Measurements from ENCODE around the gene AFF3. TPM values are rescaled to one million over a fixed set of nuclear protein-coding genes. Genes with fewer than 3 reads are reported as not detected.
"Not testable (repeated sequence)": the region's sequence is repeated elsewhere in the genome, so short reads cannot be mapped to it uniquely, and the experiment has no call there.

Gene AFF3
- total RNA-seq, 2 experiments from 2014 or later = 2.6 to 2.9 TPM

DNA sequence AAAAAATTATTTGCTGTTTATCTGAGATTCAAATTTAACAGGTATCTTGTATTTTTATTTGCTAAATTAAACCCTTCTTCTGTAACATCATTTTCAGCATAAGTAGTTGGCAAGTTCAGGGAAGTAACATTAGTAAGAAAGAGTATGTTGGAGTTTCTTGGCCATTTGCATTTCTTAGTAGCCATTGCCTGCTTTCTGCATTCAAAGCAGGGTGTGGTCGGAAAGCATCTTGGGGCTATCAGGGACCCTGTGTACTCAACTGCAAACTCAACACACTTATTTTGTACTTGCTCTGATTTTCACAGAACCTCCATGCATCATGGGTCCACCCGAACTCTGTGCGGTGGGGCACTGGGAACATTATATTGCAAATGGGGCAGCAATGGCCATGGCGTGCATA is 622.2 kb downstream of the AFF3 start:
- Mint-ChIP-seq H3K4me1 (peaks cover 3% of the 10 kb centered on the region), H3K27me3 (no peaks in the 10 kb centered on the region), H3K27ac (no peak overlapping the region), H3K9me3 (no peaks in the 10 kb centered on the region), H3K4me3 (no peak overlapping the region), H3K36me3 (no peaks in the 10 kb centered on the region)
- no peak for DNase-seq

DNA sequence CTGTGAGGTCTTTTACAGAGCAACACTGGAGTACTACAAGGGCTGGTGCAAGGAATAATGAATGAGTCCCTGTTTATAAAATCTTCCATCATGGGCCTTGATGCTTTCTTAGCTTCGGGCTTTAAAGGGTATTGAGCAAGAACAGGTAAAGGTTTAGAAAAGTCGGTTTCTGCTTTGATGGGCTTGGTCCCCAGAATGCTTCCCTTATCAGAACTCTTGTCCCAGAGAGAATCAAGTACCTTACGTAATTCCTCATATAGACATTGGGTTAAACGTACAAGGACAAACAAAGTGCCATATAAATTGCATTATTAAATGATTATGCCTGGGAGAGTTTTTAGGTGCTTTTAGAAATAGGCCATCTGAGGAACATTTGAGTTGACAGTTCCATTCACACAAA is 628.0 kb downstream of the AFF3 start:
- no peak for DNase-seq
- H3K27me3 Mint-ChIP-seq = peaks cover 6% of the 10 kb centered on the region
- H3K4me1 Mint-ChIP-seq = no peaks in the 10 kb centered on the region
- H3K4me3 Mint-ChIP-seq = no peak overlapping the region
- no peaks in the 10 kb centered on the region for H3K36me3 Mint-ChIP-seq
- no peak overlapping the region for H3K27ac Mint-ChIP-seq
- no peaks in the 10 kb centered on the region for H3K9me3 Mint-ChIP-seq

DNA sequence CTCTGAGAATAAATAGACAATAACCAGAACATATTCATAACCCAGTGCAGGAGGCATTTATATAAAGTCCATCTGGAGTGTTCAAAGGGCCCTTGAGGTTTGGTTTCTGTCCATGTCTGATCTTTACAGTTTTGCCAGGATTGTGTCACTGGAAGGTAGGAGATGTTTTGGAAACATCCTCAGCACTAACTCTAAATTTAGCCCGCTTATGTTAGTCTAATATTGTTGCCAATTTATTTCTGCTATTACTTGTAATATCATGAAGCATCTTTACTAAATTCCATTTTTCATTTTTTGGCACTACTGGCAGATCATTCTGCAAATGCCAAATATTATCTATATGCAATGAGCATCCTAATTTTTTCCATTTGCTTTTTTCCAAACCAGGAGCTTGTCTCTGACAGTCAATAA is 630.2 kb downstream of the AFF3 start:
- Mint-ChIP-seq H3K9me3 (no peaks in the 10 kb centered on the region), H3K27ac (no peak overlapping the region), H3K36me3 (no peaks in the 10 kb centered on the region), H3K27me3 (peaks cover 8% of the 10 kb centered on the region), H3K4me1 (no peaks in the 10 kb centered on the region), H3K4me3 (no peak overlapping the region)
- no peak for DNase-seq

DNA sequence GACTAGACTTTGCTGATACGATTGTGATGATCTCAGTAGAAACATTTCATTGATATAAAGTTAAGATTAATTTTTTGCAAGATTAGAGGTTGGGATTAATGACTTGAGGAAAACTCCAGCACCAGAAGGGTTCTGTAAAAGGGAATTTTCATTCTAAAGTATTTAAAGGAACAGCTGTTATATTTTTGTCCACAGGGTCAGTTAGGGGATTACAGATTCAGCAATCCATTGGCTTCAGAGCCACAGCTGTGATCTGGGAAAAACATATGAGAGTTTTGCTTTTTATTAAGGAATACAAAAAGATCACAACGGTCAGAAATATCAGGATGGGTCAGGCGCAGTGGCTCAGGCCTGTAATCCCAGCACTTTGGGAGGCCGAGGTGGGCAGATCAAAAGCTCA is 633.0 kb downstream of the AFF3 start:
- Mint-ChIP-seq H3K4me1 (peaks cover 11% of the 10 kb centered on the region), H3K36me3 (no peaks in the 10 kb centered on the region), H3K27me3 (peaks cover 10% of the 10 kb centered on the region), H3K27ac (no peak overlapping the region), H3K9me3 (no peaks in the 10 kb centered on the region), H3K4me3 (no peak overlapping the region)
- no peak for DNase-seq

DNA sequence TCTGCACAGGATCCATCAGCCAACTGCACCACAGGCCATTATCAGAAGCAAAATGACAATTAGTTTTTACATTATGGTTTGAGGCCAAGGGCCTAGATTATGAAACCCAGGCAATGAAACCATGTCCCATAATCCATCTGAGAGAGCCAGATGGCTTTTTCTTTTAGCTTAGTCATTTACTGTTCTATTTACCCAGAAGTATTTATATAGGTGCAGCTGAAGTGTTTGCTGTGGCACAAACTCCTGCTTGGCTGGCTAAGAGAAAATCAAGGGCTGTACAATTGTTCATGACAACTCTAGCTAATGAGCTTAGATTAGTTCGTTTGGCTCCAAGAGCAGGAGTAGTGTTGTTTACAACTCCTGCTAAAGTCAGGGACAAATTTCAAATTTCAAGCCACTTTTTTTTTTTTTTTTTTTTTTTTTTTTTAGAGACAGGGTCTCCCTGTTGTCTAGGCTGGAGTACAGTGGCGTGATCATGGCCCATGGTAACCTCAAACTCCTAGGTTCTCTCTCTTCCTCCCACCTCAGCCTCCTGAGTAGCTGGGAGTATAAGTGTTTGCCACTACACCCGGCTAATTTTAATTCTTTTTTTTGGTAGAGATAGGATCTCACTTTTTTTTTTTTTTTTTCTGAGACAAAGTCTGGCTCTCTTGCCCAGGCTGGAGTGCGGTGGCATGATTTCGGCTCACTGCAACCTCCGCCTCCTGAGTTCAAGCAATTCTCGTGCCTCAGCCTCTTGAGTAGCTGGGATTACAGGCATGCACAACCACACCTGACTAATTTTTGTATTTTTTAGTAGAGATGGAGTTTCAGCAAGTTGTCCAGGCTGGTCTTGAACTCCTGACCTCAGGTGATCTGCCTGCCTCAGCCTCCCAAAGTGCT is 634.2 kb downstream of the AFF3 start:
- Mint-ChIP-seq H3K9me3 (no peaks in the 10 kb centered on the region), H3K27me3 (peaks cover 6% of the 10 kb centered on the region), H3K27ac (no peak overlapping the region), H3K4me3 (no peak overlapping the region), H3K36me3 (no peaks in the 10 kb centered on the region), H3K4me1 (peaks cover 16% of the 10 kb centered on the region)
- no peak for DNase-seq

DNA sequence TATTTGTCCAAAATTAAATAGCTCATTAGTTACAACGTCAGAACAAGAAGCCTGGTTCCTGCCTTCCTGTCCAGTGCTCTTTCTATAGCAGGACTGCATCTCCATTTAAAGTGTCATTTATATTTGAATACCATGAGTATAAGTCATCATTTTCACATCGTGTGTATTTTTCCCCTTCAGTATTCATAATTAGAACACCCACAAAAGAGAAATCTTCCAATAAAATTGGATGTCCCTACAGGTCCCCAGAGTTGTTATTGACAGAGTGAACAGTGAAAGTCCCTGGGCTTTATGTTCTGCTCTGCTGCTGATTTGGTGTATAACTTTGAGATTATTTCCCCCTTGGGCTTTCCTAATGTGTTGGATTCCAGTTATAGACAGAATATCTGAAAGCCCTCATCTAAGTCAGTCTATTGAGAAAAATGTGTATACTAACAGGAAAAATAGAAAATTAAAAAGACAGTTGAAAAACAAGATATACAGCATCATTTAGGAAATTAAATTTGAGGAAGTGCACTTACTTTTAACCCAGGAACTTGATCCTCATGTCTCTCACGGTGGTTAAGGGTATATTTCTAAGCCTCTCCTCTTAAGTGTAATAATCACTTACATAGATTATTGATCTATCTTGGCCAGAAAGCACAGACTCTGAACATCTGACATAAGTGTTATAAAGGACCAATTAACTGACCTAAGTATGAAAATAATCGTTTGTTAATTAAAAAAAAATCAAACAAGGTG is 637.4 kb downstream of the AFF3 start:
- H3K4me1 Mint-ChIP-seq = peaks cover 20% of the 10 kb centered on the region

DNA sequence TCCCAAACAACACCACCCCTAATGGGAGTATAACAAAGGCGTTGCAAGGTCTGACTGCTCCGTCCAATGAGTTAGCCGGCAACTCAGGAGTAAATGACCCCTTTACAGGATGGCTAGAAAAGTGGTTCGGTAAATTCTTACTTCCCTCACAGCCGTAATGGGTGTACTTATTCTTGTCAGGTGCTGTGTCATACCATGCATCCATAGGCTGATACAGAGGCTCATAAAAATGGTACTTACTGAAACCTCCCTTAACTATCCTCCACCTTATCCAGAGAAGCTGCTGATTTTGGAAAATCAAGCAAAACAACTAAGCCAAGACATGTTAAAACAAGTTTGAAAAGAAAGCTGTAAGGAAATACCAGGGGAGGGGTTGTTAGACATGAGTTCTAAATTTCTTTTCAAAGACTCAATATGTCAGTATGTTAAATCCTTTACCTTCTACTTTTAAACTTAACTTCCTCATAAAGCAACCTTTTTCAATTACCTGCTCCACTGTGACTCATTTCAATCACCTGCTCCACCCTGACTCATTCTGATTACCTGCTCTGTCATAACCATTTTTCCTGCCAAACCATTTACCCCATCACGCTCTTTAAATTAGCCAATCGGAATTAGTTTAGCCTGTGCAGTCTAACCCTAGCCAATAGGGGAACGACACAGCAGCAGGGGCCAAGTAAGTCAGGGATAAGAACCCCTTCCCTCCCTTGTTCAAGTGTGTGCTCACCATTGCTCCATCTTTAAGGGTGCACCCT is 638.6 kb downstream of the AFF3 start:
- H3K4me1 Mint-ChIP-seq = peaks cover 23% of the 10 kb centered on the region
- H3K9me3 Mint-ChIP-seq, DNase-seq, H3K4me3 Mint-ChIP-seq, H3K36me3 Mint-ChIP-seq, H3K27ac Mint-ChIP-seq: not testable (repeated sequence)
- H3K27me3 Mint-ChIP-seq = peaks cover 15% of the 10 kb centered on the region

More for the DNA sequence above, 637.4 kb downstream of the AFF3 start:
- DNase-seq = no peak
- H3K27me3 Mint-ChIP-seq = peaks cover 4% of the 10 kb centered on the region
- H3K9me3 Mint-ChIP-seq = no peaks in the 10 kb centered on the region
- no peak overlapping the region for H3K27ac Mint-ChIP-seq
- no peak overlapping the region for H3K4me3 Mint-ChIP-seq
- H3K36me3 Mint-ChIP-seq = no peaks in the 10 kb centered on the region

DNA sequence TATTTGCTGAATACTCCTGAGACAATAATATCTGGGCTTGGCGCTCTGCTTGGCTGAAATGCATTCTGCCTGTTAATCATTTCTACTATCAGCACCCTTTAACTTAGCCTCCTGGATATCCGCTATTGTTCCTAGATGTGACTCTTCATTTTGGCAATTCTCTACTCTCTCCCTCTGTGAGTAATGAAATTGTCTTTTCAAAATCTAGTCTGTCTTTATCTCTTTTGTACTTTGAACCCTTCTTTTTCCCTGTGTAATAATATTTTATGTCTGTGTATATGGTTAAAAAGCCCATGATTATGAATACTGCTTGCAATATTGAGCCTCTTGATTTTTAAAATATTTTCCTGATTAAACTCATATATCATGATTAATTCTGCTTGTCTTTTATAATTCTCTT is 646.4 kb downstream of the AFF3 start:
- peaks cover 29% of the 10 kb centered on the region for H3K4me1 Mint-ChIP-seq

More for the DNA sequence above, 646.4 kb downstream of the AFF3 start:
- H3K9me3 Mint-ChIP-seq = peaks cover 1% of the 10 kb centered on the region
- DNase-seq = no peak
- H3K4me3 Mint-ChIP-seq = no peak overlapping the region
- no peak overlapping the region for H3K27ac Mint-ChIP-seq
- H3K27me3 Mint-ChIP-seq = peaks cover 13% of the 10 kb centered on the region
- H3K36me3 Mint-ChIP-seq = peaks cover 7% of the 10 kb centered on the region

Other genes with a start within 250 kb of the AFF3 start
- not detected for gene LONRF2, start 179.9 kb upstream of the AFF3 start, total RNA-seq

Data from activated naive CD8-positive, alpha-beta T cell treated with anti-CD3 and anti-CD28 coated beads for 36 hours (primary cell).